ENCODE measurements around the gene KCNK13. TPM values are rescaled to one million over a fixed set of nuclear protein-coding genes. Genes with fewer than 3 reads are reported as not detected.
"Not testable (repeated sequence)": the region's sequence is repeated elsewhere in the genome, so short reads cannot be mapped to it uniquely, and the experiment has no call there.

Gene KCNK13
- total RNA-seq, 4 donors from 2014 or later: 0.09 to 0.19 (median 0.13) TPM

- no peaks in the 10 kb centered on the region for H3K36me3 ChIP-seq
- WGBS, 2 donors: 63 to 65% methylated on average over 2 of the region's 2 CpGs
- no peak overlapping the region for H3K4me3 ChIP-seq
- no peak for TF ChIP-seq CTCF (IDR thresholded peaks at IDR 0.05)
- TF ChIP-seq POLR2A (IDR thresholded peaks at IDR 0.05): no peak
- peaks cover 0 to 27% (median 0%) of the 10 kb centered on the region in 4 donors for H3K27me3 ChIP-seq
- H3K9me3 ChIP-seq: no peaks in the 10 kb centered on the region
- intact Hi-C loops (cut with DNase I): no loop called here
- no peak for DNase-seq
- no peaks in the 10 kb centered on the region for H3K4me1 ChIP-seq
- H3K27ac ChIP-seq: no peak overlapping the region
Observed at GRCh38 chr14:90079576-90079975, 17.8 kb downstream of the KCNK13 start.

- DNase-seq: no peak
- Histone ChIP-seq H3K4me1 (no peaks in the 10 kb centered on the region), H3K27ac (no peak overlapping the region), H3K27me3 (peaks cover 0 to 10% (median 0%) of the 10 kb centered on the region in 4 donors), H3K36me3 (no peaks in the 10 kb centered on the region), H3K4me3 (no peak overlapping the region), H3K9me3 (no peaks in the 10 kb centered on the region)
- no peak for TF ChIP-seq CTCF (IDR thresholded peaks at IDR 0.05)
- no peak for TF ChIP-seq POLR2A (IDR thresholded peaks at IDR 0.05)
- WGBS, 2 donors: 61 to 72% methylated on average over 6 of the region's 6 CpGs
- intact Hi-C loops (cut with DNase I): no loop called here
Observed at GRCh38 chr14:90087433-90087832, 25.6 kb downstream of the KCNK13 start.

- TF ChIP-seq CTCF (IDR thresholded peaks at IDR 0.05) (no peak), POLR2A (IDR thresholded peaks at IDR 0.05) (no peak)
- H3K27ac ChIP-seq: no peak overlapping the region
- intact Hi-C loops (cut with DNase I): no loop called here
- H3K27me3 ChIP-seq: peaks cover 0 to 10% (median 0%) of the 10 kb centered on the region in 4 donors
- no peak overlapping the region for H3K4me3 ChIP-seq
- 76 to 83% methylated on average over 2 of the region's 2 CpGs for WGBS, 2 donors
- no peak for DNase-seq
- H3K36me3 ChIP-seq: no peaks in the 10 kb centered on the region
- no peaks in the 10 kb centered on the region for H3K9me3 ChIP-seq
- H3K4me1 ChIP-seq: no peaks in the 10 kb centered on the region
Observed at GRCh38 chr14:90088176-90088575, 26.4 kb downstream of the KCNK13 start.

GRCh38 chr14:90089486-90089885 lies 27.7 kb downstream of the KCNK13 start:
- H3K4me1 ChIP-seq; H3K9me3 ChIP-seq; intact Hi-C loops (cut with DNase I); H3K36me3 ChIP-seq; H3K27ac ChIP-seq; H3K4me3 ChIP-seq; DNase-seq: not testable (repeated sequence)
- 41 to 56% methylated on average over 4 to 5 of the region's 6 CpGs for WGBS, 2 donors
- peaks cover 0 to 10% (median 0%) of the 10 kb centered on the region in 4 donors for H3K27me3 ChIP-seq

- peaks cover 0 to 10% (median 0%) of the 10 kb centered on the region in 4 donors for H3K27me3 ChIP-seq
- no peaks in the 10 kb centered on the region for H3K36me3 ChIP-seq
- intact Hi-C loops (cut with DNase I): no loop called here
- no peak overlapping the region for H3K27ac ChIP-seq
- no peaks in the 10 kb centered on the region for H3K4me1 ChIP-seq
- H3K4me3 ChIP-seq: no peak overlapping the region
- no peaks in the 10 kb centered on the region for H3K9me3 ChIP-seq
- DNase-seq: no peak
- WGBS, 2 donors: 0 to 18% methylated on average over 1 of the region's 1 CpG
- TF ChIP-seq POLR2A (IDR thresholded peaks at IDR 0.05): no peak
- no peak for TF ChIP-seq CTCF (IDR thresholded peaks at IDR 0.05)
Observed at GRCh38 chr14:90091393-90091792, 29.6 kb downstream of the KCNK13 start.
